ENCODE measurements around the gene SH3GL1. TPM values are rescaled to one million over a fixed set of nuclear protein-coding genes. Genes with fewer than 3 reads are reported as not detected.

The SH3GL1 gene
- total and polyA plus RNA-seq, 11 donors, result 14.4 to 43.6 (median 22.2) TPM

DNA sequence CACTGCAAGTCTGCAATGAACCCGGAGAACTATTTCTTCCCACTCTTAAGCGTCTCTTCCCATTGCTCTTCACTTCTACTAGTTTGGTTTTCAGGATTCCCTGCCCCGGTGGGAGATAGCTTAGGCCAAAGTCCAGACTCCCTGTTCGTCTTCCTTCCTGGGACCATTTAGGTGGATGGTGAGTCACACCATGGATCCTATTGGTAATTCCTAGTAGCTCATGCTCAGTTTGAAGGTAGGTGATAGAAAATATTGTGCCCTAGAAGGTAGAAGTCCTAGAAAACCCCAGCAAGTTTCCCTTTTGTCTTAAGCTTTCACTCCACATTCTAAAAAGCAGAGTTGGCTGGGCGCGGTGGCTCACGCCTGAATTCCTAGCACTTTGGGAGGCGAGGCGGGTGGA, 15.9 kb upstream of the SH3GL1 start:
- no peak for ATAC-seq
- peaks cover 0 to 10% (median 2%) of the 10 kb centered on the region in 12 donors for H3K4me1 ChIP-seq
- 86 to 96% (median 92%) methylated on average over 9 of the region's 9 CpGs for WGBS, 4 donors
- no peaks in the 10 kb centered on the region for H3K27me3 ChIP-seq
- peaks cover 0 to 19% (median 0%) of the 10 kb centered on the region in 9 donors for H3K36me3 ChIP-seq
- no peak overlapping the region for H3K27ac ChIP-seq
- no peak for TF ChIP-seq POLR2A (IDR thresholded peaks at IDR 0.05)
- TF ChIP-seq, protein P1, sequence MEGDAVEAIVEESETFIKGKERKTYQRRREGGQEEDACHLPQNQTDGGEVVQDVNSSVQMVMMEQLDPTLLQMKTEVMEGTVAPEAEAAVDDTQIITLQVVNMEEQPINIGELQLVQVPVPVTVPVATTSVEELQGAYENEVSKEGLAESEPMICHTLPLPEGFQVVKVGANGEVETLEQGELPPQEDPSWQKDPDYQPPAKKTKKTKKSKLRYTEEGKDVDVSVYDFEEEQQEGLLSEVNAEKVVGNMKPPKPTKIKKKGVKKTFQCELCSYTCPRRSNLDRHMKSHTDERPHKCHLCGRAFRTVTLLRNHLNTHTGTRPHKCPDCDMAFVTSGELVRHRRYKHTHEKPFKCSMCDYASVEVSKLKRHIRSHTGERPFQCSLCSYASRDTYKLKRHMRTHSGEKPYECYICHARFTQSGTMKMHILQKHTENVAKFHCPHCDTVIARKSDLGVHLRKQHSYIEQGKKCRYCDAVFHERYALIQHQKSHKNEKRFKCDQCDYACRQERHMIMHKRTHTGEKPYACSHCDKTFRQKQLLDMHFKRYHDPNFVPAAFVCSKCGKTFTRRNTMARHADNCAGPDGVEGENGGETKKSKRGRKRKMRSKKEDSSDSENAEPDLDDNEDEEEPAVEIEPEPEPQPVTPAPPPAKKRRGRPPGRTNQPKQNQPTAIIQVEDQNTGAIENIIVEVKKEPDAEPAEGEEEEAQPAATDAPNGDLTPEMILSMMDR (IDR thresholded peaks at IDR 0.05), result no peak
- H3K4me3 ChIP-seq, result no peak overlapping the region
- intact Hi-C loops (cut with DNase I), result no loop called here
- H3K9me3 ChIP-seq, result no peaks in the 10 kb centered on the region
- DNase-seq, result peak in 1 of 5 donors; percentile 19

DNA sequence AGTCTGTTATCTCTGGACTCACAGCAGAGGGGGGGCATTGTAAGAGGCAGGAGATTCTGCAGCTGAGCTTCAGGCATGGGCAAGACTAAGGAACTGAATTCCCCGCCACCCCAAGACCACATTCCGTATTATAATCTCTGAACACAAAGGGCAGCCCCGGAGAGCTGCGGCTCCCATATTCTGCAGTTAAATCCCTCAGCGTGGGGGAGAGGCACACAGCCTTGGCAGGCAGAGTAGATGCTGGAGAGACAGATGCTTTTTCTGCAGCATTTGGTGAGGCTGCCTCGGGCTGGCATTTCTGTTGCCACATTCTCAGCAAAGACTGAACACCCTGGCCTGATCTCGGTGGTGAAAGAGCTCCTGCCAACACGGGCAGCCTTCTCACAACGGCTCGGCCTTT, 15.0 kb upstream of the SH3GL1 start:
- ATAC-seq (no peak), DNase-seq (peak in 1 of 5 donors; percentile 12)
- Histone ChIP-seq H3K9me3 (no peaks in the 10 kb centered on the region), H3K4me3 (no peak overlapping the region), H3K27me3 (no peaks in the 10 kb centered on the region), H3K36me3 (peaks cover 0 to 27% (median 2%) of the 10 kb centered on the region in 9 donors), H3K4me1 (peaks cover 0 to 10% (median 2%) of the 10 kb centered on the region in 12 donors), H3K27ac (no peak overlapping the region)
- no peak for TF ChIP-seq POLR2A (IDR thresholded peaks at IDR 0.05)
- TF ChIP-seq, protein P1 (IDR thresholded peaks at IDR 0.05), result no peak
- 47 to 61% (median 54%) methylated on average over 10 of the region's 10 CpGs for WGBS, 4 donors
- intact Hi-C loops (cut with DNase I), result no loop called here

DNA sequence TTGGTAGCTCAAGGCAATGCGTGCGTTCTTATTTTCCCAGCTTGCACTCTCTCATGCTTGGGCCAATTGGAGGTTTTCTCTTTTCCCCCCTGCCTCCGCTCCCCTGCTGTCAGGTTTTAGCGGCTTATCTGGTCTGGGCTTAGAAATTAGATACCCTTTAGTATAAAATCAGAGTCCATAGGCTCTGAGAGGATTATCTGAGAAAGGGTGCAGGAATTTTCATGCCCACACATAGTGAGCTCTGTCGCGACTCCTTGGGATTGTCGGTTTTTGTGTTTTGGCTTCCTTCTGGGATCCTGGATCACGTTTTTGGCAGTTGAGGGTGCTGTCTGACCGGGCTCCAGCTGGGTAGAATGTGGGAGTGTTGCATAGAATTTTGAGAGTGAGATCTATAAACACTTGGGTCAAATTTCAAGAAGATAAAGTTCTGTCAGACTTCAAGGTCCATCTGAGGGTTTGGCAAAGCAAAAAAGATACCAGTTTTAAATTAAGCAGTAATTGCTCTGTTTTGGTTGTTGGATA, 14.5 kb upstream of the SH3GL1 start:
- ATAC-seq (peak in 1 of 4 donors; percentile 7), DNase-seq (peak in 1 of 5 donors; percentile 10)
- H3K4me3 ChIP-seq, result no peak overlapping the region
- no peak overlapping the region for H3K27ac ChIP-seq
- 59 to 67% (median 62%) methylated on average over 9 of the region's 9 CpGs for WGBS, 4 donors
- no peaks in the 10 kb centered on the region for H3K27me3 ChIP-seq
- H3K36me3 ChIP-seq, result peaks cover 0 to 27% (median 2%) of the 10 kb centered on the region in 9 donors
- TF ChIP-seq, protein P1 (IDR thresholded peaks at IDR 0.05), result no peak
- TF ChIP-seq POLR2A (IDR thresholded peaks at IDR 0.05), result no peak
- intact Hi-C loops (cut with DNase I), result no loop called here
- H3K4me1 ChIP-seq, result peaks cover 0 to 10% (median 0%) of the 10 kb centered on the region in 12 donors
- H3K9me3 ChIP-seq, result no peaks in the 10 kb centered on the region

DNA sequence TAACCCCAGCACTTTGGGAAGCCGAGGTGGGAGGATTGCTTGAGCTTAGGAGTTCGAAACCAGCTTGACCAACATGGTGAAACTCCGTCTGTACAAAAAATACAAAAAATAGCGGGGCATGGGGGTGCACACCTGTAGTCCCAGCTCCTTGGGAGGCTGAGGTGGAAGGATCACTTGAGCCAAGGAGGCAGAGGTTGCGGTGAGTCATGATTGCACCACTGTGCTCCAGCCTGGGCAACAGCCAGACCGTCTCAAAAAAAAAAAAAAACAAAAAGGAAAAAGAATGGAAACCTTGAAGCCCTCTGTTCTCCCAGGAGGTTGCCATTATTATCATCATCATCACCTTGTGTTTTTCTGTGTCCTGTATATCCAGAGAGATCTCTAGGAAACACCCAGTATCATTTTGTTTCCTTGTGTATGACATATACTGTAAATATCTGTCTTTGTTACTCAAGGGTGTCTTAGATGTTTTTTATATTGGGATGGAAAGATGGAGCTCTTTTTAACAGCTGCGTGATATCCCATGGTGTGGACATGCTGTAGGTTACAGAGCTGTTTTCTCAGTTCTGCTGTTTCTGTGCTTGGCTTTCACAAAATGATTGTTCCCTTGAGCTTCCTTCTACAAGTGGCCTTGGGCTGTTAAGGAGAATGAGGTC, 13.9 kb upstream of the SH3GL1 start:
- H3K4me3 ChIP-seq, result no peak overlapping the region
- H3K4me1 ChIP-seq, result peaks cover 0 to 10% (median 0%) of the 10 kb centered on the region in 12 donors
- no peaks in the 10 kb centered on the region for H3K27me3 ChIP-seq
- intact Hi-C loops (cut with DNase I), result no loop called here
- ATAC-seq (peak in 1 of 4 donors; percentile 20), DNase-seq (peak in 1 of 5 donors; percentile 13)
- H3K27ac ChIP-seq, result no peak overlapping the region
- H3K9me3 ChIP-seq, result no peaks in the 10 kb centered on the region
- 88 to 96% (median 89%) methylated on average over 7 of the region's 7 CpGs for WGBS, 4 donors
- peaks cover 0 to 27% (median 7%) of the 10 kb centered on the region in 9 donors for H3K36me3 ChIP-seq
- TF ChIP-seq, protein P1 (IDR thresholded peaks at IDR 0.05), result no peak
